OCI-LY3 (cell line): ENCODE data around the gene DOLK.

Experiments
- H2AFZ ChIP-seq: fragments of 200-600, 300-600 bp; shearing (Covaris generic); 2 replicates; pipeline ENCODE4 v1.6.0; 2014; ENCODE audit warnings: antibody characterized with exemption, low read depth, low read length
- H3K27ac ChIP-seq: fragments of 200-600, 300-600 bp; sonication (generic); 2 replicates; pipeline ENCODE4 v1.5.1; 2014; ENCODE audit warnings: mild to moderate bottlenecking, low read length, moderate library complexity, mixed read lengths
- H3K27me3 ChIP-seq: fragments of 200-600, 300-600 bp; sonication (generic); 2 replicates; pipeline ENCODE4 v1.6.1; 2014; ENCODE audit warnings: low read depth, low read length, mixed read lengths
- H3K36me3 ChIP-seq: fragments of 200-600, 300-600 bp; sonication (generic); replicated peaks from 2 replicates; pipeline ENCODE3; 2014; ENCODE audit warnings: low read depth, low read length, mixed read lengths
- H3K4me1 ChIP-seq: fragments of 300-600, 200-600 bp; sonication (generic); 2 replicates; pipeline ENCODE4 v1.6.1; 2014; ENCODE audit warnings: low read length, mixed read lengths
- H3K4me2 ChIP-seq: fragments of 200-600, 300-600 bp; sonication (generic); 2 replicates; pipeline ENCODE4 v1.6.1; 2014; ENCODE audit warnings: low read length, mixed read lengths
- H3K4me3 ChIP-seq: fragments of 300-600, 200-600 bp; sonication (generic); 2 replicates; pipeline ENCODE4 v1.5.1; 2014; ENCODE audit warnings: antibody characterized with exemption, mild to moderate bottlenecking, low read length, moderate library complexity
- H3K79me2 ChIP-seq: fragments of 300-600, 200-600 bp; shearing (Covaris generic); 2 replicates; pipeline ENCODE4 v1.6.1; 2014; ENCODE audit warnings: mild to moderate bottlenecking, low read length, mixed read lengths
- H3K9ac ChIP-seq: fragments of 300-600, 200-600 bp; shearing (Covaris generic); 2 replicates; pipeline ENCODE4 v1.6.0; 2014; ENCODE audit warnings: mild to moderate bottlenecking, low read length, moderate library complexity
- H3K9me3 ChIP-seq: fragments of 200-600, 300-600 bp; shearing (Covaris generic); 2 replicates; pipeline ENCODE4 v1.6.1; 2014; ENCODE audit warnings: low read length, mixed read lengths; ENCODE audit not compliant: insufficient read depth
- H4K20me1 ChIP-seq: fragments of 200-600, 300-600 bp; sonication (generic); 2 replicates; pipeline ENCODE4 v1.6.1; 2016; ENCODE audit warnings: low read length, mixed read lengths; ENCODE audit not compliant: insufficient read depth
- CTCF ChIP-seq: fragments of 200-600, 300-600 bp; sonication (generic); IDR thresholded peaks from 2 replicates; pipeline ENCODE4 v1.5.1; 2014; ENCODE audit warnings: antibody characterized with exemption, low read length, low read depth
- EZH2phosphoT487 ChIP-seq: fragments of 200-600 bp; shearing (Covaris generic); IDR thresholded peaks from 2 replicates; pipeline ENCODE4 v1.6.1; 2018; ENCODE audit warnings: antibody characterized with exemption, mixed run types, low read depth

Gene DOLK

GRCh38 chr9:128918921-128919320 is 28.5 kb downstream of the DOLK start:
- Histone ChIP-seq H4K20me1 (no peaks in the 10 kb centered on the region), H3K9ac (no peak overlapping the region), H2AFZ (no peak overlapping the region), H3K79me2 (peaks cover 7% of the 10 kb centered on the region; the same call in 1 of the 2 replicates), H3K4me1 (peaks cover 16% of the 10 kb centered on the region), H3K27ac (no peak overlapping the region), H3K27me3 (no peaks in the 10 kb centered on the region), H3K9me3 (no peaks in the 10 kb centered on the region), H3K36me3 (no peaks in the 10 kb centered on the region), H3K4me2 (no peak overlapping the region), H3K4me3 (no peak overlapping the region)
- no peak for TF ChIP-seq CTCF
- TF ChIP-seq EZH2phosphoT487, result no peak

GRCh38 chr9:128917151-128917849 is 30.1 kb downstream of the DOLK start:
- Histone ChIP-seq H3K27ac (no peak overlapping the region), H3K9ac (no peak overlapping the region), H3K36me3 (no peaks in the 10 kb centered on the region), H3K4me2 (no peak overlapping the region), H4K20me1 (no peaks in the 10 kb centered on the region), H3K4me3 (no peak overlapping the region), H3K27me3 (no peaks in the 10 kb centered on the region), H3K79me2 (peaks cover 7% of the 10 kb centered on the region; the same call in 1 of the 2 replicates), H3K4me1 (peaks cover 12% of the 10 kb centered on the region), H2AFZ (no peak overlapping the region), H3K9me3 (no peaks in the 10 kb centered on the region)
- no peak for TF ChIP-seq CTCF
- no peak for TF ChIP-seq EZH2phosphoT487

GRCh38 chr9:128916745-128917144 is 30.7 kb downstream of the DOLK start:
- Histone ChIP-seq H3K4me1 (peaks cover 12% of the 10 kb centered on the region), H3K4me2 (no peak overlapping the region), H4K20me1 (peaks cover under 1% of the 10 kb centered on the region; the same call in 1 of the 2 replicates), H3K36me3 (no peaks in the 10 kb centered on the region), H3K27ac (no peak overlapping the region), H3K9me3 (no peaks in the 10 kb centered on the region), H2AFZ (no peak overlapping the region), H3K79me2 (peaks cover 4% of the 10 kb centered on the region; the same call in 1 of the 2 replicates), H3K4me3 (no peak overlapping the region), H3K9ac (no peak overlapping the region), H3K27me3 (no peaks in the 10 kb centered on the region)
- TF ChIP-seq EZH2phosphoT487 (no peak), CTCF (no peak)

GRCh38 chr9:128916204-128916603 is 31.2 kb downstream of the DOLK start:
- Histone ChIP-seq H3K27ac (no peak overlapping the region), H3K36me3 (no peaks in the 10 kb centered on the region), H3K9ac (no peak overlapping the region), H4K20me1 (peaks cover 5% of the 10 kb centered on the region), H3K4me3 (no peak overlapping the region), H2AFZ (no peak overlapping the region), H3K27me3 (no peaks in the 10 kb centered on the region), H3K9me3 (no peaks in the 10 kb centered on the region), H3K79me2 (no peaks in the 10 kb centered on the region; the same call in 1 of the 2 replicates), H3K4me2 (no peak overlapping the region), H3K4me1 (peaks cover 9% of the 10 kb centered on the region)
- TF ChIP-seq EZH2phosphoT487 (no peak), CTCF (no peak)
